ENCODE measurements around the gene FOXG1. TPM values are rescaled to one million over a fixed set of nuclear protein-coding genes. Genes with fewer than 3 reads are reported as not detected.

Gene FOXG1
- polyA plus RNA-seq, 1 donor: 0.03 TPM

DNA sequence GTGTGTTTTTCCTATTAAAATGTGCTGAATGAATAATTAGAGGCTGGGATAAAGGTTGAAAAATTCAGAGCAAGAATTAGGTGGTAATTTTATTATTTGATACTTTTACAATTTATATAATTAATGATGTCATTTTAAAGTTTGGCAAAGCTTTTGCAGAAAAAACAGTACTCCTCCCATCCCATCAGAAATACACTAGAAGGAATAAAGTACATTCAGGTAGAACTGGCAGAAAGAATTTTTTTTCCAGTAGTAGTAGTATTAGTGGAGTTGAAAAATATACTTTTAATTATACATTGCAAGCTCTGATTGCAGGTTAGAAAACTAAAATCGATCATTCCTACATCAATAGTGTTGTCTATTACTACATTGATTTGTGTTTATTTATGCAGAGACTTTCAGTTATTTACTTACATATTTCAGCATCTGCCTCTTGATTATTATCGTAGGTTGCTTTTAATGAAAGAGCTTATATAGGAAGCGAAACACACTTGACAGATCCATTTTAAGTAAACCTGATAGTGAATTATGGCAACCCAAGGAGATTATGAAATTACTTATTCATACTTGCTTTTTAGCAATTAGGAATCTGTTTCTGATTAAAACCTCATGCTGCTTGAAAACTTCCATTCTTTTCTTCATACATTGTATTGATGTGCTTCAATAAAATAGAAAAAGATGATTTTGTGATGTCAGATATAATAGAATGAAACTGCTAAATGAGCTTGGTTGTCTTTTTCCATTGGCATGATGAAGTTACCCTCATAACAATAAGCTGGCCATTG, 10.1 kb downstream of the FOXG1 start:
- DNase-seq: no peak

DNA sequence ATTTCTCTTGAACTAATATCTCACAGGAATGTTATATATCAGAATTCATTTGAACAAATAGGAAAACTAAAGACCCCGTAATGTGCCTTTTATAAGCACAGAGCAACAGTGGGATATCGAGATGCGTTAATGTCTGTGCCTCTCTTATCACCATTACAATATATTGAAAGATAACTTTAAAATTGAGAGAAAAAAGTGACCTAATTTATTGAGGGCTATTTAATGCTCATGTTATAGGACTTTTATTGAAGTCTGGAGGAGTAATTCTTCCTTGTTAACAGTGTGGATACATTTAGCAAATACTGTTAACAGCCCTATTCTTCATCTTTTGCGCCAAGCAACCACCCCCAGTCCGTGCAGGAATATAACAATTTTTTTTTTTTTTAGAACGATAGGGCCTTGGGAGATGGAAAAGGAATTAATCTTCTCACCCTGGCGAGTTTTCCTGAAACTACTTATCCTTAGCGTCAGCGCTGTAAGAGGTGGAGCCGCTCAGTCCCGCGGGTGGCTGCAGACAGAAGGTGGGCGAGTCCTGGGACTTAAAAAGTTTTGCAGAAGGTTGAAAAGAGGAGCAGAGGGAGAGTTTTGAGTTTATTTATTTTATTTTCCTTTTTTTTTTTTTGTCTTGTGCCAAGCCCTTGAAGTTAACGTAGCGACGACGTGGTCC, 11.0 kb downstream of the FOXG1 start:
- DNase-seq: no peak

DNA sequence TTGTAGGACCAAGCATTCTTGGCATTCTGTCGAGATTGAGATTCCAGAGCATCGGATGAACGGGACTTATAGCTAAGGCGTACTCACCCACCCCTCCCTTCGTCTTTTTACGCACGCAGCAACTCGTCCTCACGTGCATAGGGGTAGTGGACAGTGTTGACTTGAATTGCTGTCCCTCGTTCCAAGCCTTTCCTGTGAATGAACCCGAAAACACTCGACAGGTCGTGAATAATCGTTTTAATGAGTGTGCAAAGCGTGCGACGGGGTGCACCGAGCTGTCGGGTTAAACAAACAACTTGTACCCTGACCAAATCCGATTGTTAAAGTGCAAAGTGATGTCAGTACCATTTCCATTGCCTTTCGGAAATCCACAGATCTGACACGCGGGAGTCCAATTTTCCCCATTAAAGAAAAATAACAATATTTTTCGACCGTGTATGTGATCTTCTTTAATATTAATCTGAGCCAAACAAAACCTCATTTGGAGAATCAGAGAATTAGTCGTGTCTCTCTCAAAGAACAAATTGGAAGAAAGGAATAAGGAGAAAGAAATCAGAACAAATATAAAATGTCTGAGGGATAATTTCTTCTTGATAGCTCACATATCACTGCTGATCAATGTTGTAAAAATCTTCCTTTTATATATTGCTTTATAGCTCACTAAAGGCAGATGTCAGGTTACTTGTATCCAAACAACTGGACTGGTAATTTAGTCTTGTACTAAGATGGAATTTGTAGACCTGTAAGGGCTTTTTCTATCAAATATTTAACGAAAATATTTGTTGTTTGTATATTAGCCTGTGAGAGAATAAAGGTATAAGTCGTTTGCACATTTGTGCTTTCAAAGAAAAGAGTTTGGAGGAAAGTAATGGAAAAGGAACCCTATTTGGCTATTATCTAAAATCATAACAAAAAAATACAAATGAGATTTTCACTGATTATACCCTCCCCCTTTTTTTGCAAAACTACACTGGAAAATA, 11.8 kb downstream of the FOXG1 start:
- no peak for DNase-seq

DNA sequence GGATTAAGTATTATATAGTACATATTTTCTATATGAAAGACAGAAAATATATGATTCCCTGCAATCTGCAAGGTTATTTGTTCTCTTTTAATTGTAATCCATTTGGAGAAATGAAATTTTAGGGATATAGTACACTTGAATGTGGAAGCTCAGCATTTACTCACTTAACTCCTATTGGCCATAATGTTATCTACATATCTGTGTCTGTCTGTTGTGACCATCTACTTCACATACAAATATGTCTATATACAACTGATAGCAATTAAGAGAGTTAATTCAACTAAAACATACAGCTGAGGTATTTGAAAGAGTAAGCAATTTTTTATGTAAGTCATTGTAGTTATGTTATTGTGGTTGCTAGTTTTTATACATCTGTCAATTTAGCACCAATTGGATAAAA, 12.9 kb downstream of the FOXG1 start:
- no peak for DNase-seq

DNA sequence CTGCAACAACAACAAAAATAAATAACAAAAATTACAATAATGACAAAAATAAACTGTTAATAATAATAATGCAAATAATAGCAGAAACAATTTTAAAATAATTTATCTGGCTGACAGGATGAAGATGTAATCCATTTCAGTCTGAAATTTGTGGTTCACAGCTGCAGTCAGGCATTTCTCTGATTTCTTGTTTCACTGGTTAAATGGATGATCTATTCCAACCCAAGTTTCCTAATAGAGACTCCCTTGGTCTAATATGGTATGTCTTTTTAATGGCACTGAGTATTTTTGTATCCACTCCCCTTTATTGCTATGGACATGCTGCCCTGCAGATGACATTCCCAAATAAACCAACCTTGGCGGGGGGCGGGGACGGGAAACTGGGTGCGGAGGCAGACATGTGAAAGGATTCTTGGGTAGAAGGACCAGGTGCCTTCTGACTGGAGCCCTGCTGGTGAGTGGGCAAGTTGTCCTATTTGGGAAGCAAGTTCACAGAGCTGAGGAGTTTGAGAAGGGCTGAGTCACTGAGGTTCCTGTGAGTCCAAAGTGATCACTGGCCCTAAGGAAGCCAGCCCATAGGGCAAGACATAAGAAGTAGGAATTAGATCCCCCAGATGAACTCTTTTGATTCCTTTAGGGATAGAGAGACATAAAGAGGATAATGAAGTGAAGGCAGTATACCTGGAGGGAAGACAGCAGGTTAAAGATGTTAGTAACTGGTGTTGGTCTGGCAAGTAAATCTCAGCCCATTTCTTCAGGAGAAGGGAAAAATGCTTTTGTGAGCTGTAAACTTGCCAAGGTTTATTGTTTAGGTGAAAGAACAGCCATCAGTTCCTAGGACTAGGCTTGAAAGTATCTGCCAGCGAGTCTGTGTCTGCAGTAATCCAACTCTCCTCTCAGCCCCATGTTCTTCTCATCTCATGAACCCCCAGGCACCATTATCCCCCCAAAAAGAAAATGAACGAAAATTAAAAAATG, 14.5 kb downstream of the FOXG1 start:
- DNase-seq: no peak

DNA sequence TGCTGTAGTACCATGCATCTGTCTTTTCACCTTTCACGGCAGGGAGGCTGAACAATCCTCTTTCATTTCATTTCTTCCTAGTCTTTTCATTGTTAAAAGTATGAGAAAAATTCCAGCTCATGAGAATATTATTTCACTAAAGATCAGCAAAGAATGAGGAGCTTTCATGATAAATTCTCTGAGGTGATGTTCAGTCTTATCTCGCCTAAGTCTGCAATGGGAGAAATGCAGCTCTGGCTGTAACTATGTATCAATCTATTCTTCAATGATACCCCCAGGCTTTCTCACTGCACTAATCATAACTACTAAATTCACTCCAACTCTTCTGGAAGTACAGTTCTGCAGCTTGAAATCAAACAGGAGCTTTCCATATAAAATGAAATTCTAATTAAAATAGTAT, 15.7 kb downstream of the FOXG1 start:
- no peak for DNase-seq

DNA sequence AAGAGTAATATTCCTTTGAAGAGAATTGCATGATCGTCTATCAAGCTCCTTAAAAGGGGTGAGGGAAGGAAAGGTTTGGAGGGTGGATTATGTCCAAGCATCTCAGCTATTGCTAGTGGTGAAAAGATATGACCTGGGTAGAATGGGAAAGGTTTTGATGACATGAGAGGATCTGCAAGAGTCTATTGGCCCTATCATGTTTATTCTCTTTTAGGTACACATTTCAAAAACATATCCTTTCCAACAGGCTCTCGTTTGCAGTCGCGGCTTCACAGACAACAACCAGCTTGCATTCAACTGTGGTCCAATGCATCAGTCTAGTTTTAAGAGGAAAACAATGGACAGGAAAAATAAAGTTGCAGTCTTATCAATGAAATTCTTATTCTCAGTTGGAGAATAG, 17.1 kb downstream of the FOXG1 start:
- DNase-seq: no peak

DNA sequence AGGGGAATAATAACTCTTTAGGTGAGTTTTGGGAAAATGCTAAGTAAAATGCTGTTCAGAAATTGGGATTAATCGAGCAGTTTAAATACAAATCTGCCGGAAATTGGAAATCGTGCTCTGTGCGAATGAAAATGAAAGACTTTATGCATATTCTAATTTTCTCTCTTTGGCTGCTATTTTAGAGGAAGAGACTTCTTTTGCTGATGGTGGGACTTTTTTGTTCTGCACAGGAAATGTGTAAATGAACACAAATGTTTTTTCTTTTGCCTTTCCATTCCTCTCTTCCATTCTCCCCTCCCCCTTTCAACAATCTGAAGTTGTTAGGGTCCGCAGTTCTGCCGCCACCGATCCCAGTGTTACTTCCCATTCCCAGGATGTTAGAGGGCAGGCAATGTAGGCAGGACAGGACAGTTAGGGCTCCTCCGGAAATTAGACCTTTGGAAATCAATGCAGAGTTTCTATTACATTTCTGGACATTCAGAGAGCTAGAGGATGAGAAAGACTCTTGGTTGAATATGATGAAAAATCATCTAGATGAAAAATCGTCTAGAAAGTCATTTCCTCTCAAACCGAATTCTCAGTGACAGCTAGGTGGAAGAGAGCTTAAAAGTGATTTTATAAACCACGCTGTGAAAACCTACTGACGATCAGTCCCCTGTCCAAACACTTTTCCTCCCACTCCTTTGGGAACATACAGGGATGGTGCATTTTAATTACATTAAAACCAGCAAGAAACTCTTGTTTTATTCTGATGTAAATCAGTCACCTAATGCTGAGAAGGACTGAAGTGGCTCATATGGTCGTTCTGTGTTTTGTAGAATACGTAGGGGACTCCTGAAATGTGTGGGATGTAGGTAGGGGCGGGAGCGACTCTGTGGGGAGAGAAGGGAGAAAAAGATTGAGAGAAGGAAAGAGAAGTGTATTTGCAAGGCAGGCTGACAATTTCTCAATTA, 17.8 kb downstream of the FOXG1 start:
- no peak for DNase-seq

DNA sequence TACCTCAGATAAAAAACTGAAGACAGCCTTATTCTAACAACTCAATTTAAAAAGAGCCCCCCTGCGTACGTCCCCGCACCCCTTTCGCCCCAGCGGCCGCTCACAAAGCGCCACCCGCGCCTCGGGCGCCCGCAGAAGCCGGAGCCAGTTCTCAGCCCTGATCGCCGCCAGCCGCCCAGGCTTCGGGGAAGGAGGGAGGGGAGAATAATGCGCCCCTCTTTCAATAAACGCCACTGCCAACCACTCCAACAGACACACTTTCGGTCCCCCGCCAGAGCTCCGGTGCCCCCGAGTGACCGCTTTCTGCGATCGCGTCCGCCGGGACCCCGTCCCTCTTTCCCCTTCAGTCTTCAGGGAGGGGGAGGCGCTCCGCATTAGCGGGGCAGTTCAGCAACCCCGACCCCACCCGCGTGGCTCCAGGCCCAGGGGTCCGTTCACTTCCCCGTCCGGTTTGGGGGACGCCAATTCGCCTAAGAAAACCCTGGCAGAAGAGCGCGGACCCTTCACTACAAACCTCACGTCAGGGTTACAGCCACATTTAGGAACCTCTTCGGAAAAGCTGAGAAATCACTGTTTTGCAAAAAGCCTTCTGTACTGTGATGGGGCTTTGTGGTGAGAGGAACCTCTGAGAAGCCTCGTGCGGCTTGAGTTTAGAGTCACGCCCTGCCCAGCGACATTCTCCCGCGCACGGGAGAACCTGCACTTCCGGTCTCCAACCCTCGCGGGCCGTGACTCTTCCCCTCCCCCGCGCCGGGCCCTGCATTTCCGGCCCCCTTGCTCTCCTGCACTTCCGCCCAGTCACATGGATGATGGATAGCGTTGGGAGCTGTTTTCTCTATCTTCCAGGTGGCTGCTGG, 18.7 kb downstream of the FOXG1 start:
- no peak for DNase-seq

DNA sequence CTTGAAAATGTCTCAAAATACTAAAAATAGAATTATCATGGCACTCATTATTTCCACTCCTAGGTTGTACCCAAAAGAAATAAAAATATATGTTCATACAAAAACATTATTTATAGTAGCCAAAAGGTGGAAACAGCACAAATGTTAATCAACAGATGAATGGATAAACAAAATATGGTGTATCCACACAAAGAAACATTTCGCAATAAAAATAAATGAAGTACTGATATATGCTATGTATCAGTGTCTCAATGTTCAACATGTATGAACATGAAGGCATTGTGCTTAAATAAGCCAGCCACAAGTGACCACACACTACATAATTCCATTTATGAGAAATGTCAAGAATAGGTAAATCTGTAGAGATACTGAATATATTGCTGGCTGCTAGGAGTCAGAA, 40.9 kb downstream of the FOXG1 start:
- no peak for DNase-seq

DNA sequence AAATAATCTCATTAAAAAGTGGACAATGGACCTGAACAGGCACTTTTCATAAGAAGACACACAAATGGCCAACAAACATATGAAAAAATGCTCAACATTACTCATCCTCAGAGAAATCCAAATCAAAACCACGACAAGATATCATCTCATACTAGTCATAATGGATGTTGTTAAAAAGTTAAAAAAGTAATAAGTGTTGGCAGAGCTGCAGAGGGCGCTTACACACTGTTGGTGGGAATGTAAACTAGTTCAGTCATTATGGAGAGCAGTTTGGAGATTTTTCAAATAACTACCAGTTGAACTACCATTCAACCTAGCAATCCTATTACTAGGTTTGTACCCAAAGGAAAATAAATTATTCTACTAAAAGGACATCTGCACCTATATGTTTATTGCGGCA, 47.2 kb downstream of the FOXG1 start:
- DNase-seq: no peak

Data from left kidney (tissue), 2 donors.